GM13976 (cell line): ENCODE results near the gene PTPRH.

ENCODE experiments used
- DNase-seq: peaks from one replicate; pipeline ENCODE4 v3.0.0; 2012; ENCODE audit warnings: low spot score
- in situ Hi-C: fragments of 300-500 bp; cut with MboI; formaldehyde crosslinking; loops from one replicate; pipeline ENCODE4 v1.12.0; 2022; ENCODE audit warnings: low sequenced_read_pairs, mixed read lengths, inconsistent platforms; ENCODE audit not compliant: unreplicated experiment
- TF ChIP-seq, protein P1 (sequence below): IDR thresholded peaks from 2 replicates; pipeline ENCODE4 v1.5.1; 2012; ENCODE audit warnings: borderline replicate concordance, mild to moderate bottlenecking; ENCODE audit not compliant: insufficient read depth; ENCODE audit errors: extremely low read depth, missing control alignments, control extremely low read depth

Gene PTPRH

GRCh38 chr19:55242517-55242916, 33.2 kb upstream of the PTPRH start:
- in situ Hi-C loops: no loop called here
- TF ChIP-seq, protein P1, sequence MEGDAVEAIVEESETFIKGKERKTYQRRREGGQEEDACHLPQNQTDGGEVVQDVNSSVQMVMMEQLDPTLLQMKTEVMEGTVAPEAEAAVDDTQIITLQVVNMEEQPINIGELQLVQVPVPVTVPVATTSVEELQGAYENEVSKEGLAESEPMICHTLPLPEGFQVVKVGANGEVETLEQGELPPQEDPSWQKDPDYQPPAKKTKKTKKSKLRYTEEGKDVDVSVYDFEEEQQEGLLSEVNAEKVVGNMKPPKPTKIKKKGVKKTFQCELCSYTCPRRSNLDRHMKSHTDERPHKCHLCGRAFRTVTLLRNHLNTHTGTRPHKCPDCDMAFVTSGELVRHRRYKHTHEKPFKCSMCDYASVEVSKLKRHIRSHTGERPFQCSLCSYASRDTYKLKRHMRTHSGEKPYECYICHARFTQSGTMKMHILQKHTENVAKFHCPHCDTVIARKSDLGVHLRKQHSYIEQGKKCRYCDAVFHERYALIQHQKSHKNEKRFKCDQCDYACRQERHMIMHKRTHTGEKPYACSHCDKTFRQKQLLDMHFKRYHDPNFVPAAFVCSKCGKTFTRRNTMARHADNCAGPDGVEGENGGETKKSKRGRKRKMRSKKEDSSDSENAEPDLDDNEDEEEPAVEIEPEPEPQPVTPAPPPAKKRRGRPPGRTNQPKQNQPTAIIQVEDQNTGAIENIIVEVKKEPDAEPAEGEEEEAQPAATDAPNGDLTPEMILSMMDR: no peak

GRCh38 chr19:55241935-55242464, 32.7 kb upstream of the PTPRH start:
- in situ Hi-C loops: no loop called here
- DNase-seq: no peak
- TF ChIP-seq, protein P1: no peak

More at GRCh38 chr19:55242517-55242916, 33.2 kb upstream of the PTPRH start:
- no peak for DNase-seq

DNA sequence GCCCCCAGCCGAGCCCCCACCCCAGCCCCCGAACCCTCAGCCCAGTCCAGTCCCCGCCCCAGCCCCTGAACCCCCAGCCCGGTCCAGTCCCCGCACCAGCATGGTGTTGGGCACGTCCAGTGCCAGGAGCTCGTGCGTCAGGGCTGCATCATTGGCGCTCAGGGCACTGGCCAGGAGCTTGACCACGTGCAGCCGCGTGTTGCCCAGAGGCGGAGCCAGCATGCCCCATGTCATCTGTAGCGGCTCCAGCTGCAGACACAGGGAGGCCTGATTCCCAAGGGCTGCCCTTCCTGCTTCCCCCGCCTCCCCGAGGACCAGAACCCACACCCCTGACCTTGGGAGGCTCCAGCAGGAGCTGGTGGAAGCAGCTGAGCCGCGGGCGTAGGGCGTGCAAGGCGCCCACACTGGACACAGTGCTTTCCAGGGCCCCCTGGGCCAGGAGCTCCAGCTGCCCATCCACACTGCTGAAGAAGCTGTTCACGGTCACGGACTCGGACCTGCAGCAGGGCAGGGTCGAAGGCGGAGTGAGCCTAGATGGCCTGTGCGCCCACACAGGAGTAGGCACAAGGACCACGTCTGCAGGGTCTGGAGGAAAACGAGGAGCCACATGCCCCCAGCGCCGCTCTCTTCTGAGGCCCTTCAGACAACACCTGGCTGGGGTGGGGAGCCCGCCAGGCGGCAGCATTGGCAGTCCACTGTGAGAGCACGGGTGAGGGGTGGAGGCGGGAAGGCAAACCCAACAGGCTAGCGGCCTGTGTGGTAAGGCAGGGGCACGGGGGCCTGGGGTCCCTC, 32.0 kb upstream of the PTPRH start:
- in situ Hi-C loops: no loop called here
- TF ChIP-seq, protein P1: no peak

GRCh38 chr19:55240713-55241020, 31.4 kb upstream of the PTPRH start:
- in situ Hi-C loops: no loop called here
- DNase-seq: no peak
- TF ChIP-seq, protein P1: no peak

More for the DNA sequence above, 32.0 kb upstream of the PTPRH start:
- no peak for DNase-seq

GRCh38 chr19:55239004-55239403, 29.7 kb upstream of the PTPRH start:
- in situ Hi-C loops: no loop called here
- TF ChIP-seq, protein P1: no peak
- no peak for DNase-seq

DNA sequence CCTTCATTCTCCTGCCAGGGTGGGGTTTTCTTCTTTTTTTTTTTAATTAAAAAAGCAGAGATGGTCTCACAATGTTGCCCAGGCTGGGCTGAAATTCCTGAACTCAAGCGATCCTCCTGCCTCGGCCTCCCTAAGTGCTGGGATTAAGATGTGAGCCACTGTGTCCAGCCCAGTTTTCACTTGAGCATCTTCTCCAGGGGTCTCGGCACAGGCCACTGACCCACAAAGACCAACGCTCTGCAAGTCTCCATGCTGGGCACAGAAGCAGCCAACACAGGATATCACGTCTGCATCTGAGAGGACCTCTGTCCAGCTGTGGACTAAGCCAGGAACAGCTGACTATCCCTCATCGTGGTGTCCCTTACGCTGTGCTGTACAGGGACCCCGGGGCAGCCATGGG, 28.7 kb upstream of the PTPRH start:
- TF ChIP-seq, protein P1: no peak
- in situ Hi-C loops: no loop called here
- DNase-seq: no peak
